Cardiac fibroblast (primary cell): Measurements from ENCODE around the gene SIX5.

Source experiments
- DNase-seq, 2 donors: peaks; one replicate each; pipeline versions ENCODE4 v3.0.0 to v3.0.0-alpha.2; 2010; ENCODE audit warnings: low read depth in 2 of 2
- H3K4me3 ChIP-seq, 2 donors: replicated peaks in 1 of 2; 1 replicate in 1 of 2; 2 replicates in 1 of 2; pipeline ENCODE4 v1.5.1; 2011; ENCODE audit warnings: low read depth in 2 of 2, low read length in 2 of 2, mild to moderate bottlenecking in 2 of 2, moderate library complexity in 1 of 2
- CTCF ChIP-seq: IDR thresholded peaks from one replicate; pipeline ENCODE4 v1.5.1; 2011; ENCODE audit warnings: low read depth, mild to moderate bottlenecking, low read length, inconsistent platforms

SIX5 gene

GRCh38 chr19:45792470-45793177 is 23.6 kb upstream of the SIX5 start, which contains the start of gene DMWD:
DMWD (minus strand) TSS chr19:45792845; CDS start chr19:45792756, 89 bp downstream.
- peak; percentile 99 for DNase-seq
- TF ChIP-seq CTCF = no peak
- H3K4me3 ChIP-seq = peak within 1 kb of the TSS; percentile 88 to 93

GRCh38 chr19:45791744-45792469 is 22.9 kb upstream of the SIX5 start:
- H3K4me3 ChIP-seq = peak overlapping the region; percentile 88 to 93
- DNase-seq = no peak
- no peak for TF ChIP-seq CTCF

- peak overlapping the region in 1 of 2 donors; percentile 93 for H3K4me3 ChIP-seq
- no peak for TF ChIP-seq CTCF
- DNase-seq = no peak
Measured at GRCh38 chr19:45790942-45791341, 21.9 kb upstream of the SIX5 start.

- DNase-seq = no peak
- no peak for TF ChIP-seq CTCF
- no peak overlapping the region for H3K4me3 ChIP-seq
Measured at GRCh38 chr19:45789035-45789786, 20.2 kb upstream of the SIX5 start.

GRCh38 chr19:45786533-45786894 is 17.5 kb upstream of the SIX5 start:
- TF ChIP-seq CTCF = no peak

GRCh38 chr19:45785781-45786532 is 16.9 kb upstream of the SIX5 start:
- no peak for TF ChIP-seq CTCF
- no peak for DNase-seq

More at GRCh38 chr19:45786533-45786894, 17.5 kb upstream of the SIX5 start:
- H3K4me3 ChIP-seq = no peak overlapping the region
- no peak for DNase-seq

More at GRCh38 chr19:45785781-45786532, 16.9 kb upstream of the SIX5 start:
- H3K4me3 ChIP-seq = no peak overlapping the region
